Mesenchymal stem cell (in vitro differentiated cells and primary cell): ENCODE data around the gene CYBC1.

Experiments
- DNase-seq: peaks from one replicate; pipeline ENCODE4 v3.0.0-alpha.2; 2013
- H2AFZ ChIP-seq: one replicate; pipeline ENCODE4 v1.6.1; 2013; ENCODE audit warnings: low read depth, mild to moderate bottlenecking, control low read depth, inconsistent platforms, low read length, moderate library complexity
- H2AK5ac ChIP-seq: 2 replicates; pipeline ENCODE4 v1.6.1; 2013; ENCODE audit warnings: low read length, moderate library complexity, mild to moderate bottlenecking, inconsistent platforms; ENCODE audit not compliant: severe bottlenecking
- H2BK120ac ChIP-seq: one replicate; pipeline ENCODE4 v1.6.1; 2013; ENCODE audit warnings: low read depth, mild to moderate bottlenecking, inconsistent platforms, low read length, moderate library complexity
- H2BK12ac ChIP-seq, 2 experiments: one replicate each; pipeline ENCODE4 v1.6.1; 2013; ENCODE audit warnings: inconsistent platforms in 2 of 2, low read length in 2 of 2, mild to moderate bottlenecking in 2 of 2, moderate library complexity in 2 of 2, control low read depth in 1 of 2
- H2BK15ac ChIP-seq: one replicate; pipeline ENCODE4 v1.6.1; 2013; ENCODE audit warnings: mild to moderate bottlenecking, low read depth, inconsistent platforms; ENCODE audit not compliant: poor library complexity, severe bottlenecking
- H2BK5ac ChIP-seq: 2 replicates; pipeline ENCODE4 v1.6.1; 2013; ENCODE audit warnings: low read depth, mild to moderate bottlenecking, low read length, control low read depth, inconsistent platforms; ENCODE audit not compliant: poor library complexity, severe bottlenecking
- H3K14ac ChIP-seq, 2 experiments: one replicate each; pipeline ENCODE4 v1.6.1; 2013; ENCODE audit warnings: inconsistent platforms in 2 of 2, low read length in 2 of 2, control low read depth in 1 of 2, mild to moderate bottlenecking in 1 of 2, moderate library complexity in 1 of 2
- H3K18ac ChIP-seq, 2 experiments: one replicate each; pipeline ENCODE4 v1.6.1; 2013; ENCODE audit warnings: inconsistent platforms in 2 of 2, low read length in 2 of 2, control low read depth in 1 of 2, low read depth in 1 of 2, mild to moderate bottlenecking in 1 of 2
- H3K23ac ChIP-seq, 2 experiments: one replicate each; pipeline ENCODE4 v1.6.1; 2013; ENCODE audit warnings: inconsistent platforms in 2 of 2, low read length in 2 of 2, mild to moderate bottlenecking in 2 of 2, moderate library complexity in 2 of 2, control low read depth in 1 of 2
- H3K27ac ChIP-seq: 2 replicates; pipeline ENCODE4 v1.5.1; 2013; ENCODE audit warnings: mild to moderate bottlenecking, moderate library complexity, low read length, control low read depth, inconsistent platforms; ENCODE audit not compliant: poor library complexity, severe bottlenecking
- H3K27me3 ChIP-seq, 2 experiments: 2 replicates each; pipeline versions ENCODE4 v1.6.1 to v1.7.0; 2013; ENCODE audit warnings: low read length in 2 of 2, mild to moderate bottlenecking in 2 of 2, moderate library complexity in 2 of 2, control low read depth in 1 of 2, inconsistent platforms in 1 of 2; ENCODE audit not compliant: control insufficient read depth in 1 of 2, insufficient read depth in 1 of 2
- H3K36me3 ChIP-seq, 2 experiments: 2 replicates each; pipeline versions ENCODE4 v1.6.1 to v1.7.0; 2013; ENCODE audit warnings: low read length in 2 of 2, control low read depth in 1 of 2, inconsistent platforms in 1 of 2, low read depth in 1 of 2, mild to moderate bottlenecking in 1 of 2; ENCODE audit not compliant: insufficient read depth in 2 of 2, control insufficient read depth in 1 of 2
- H3K4ac ChIP-seq, 2 experiments: one replicate each; pipeline ENCODE4 v1.6.1; 2013; ENCODE audit warnings: inconsistent platforms in 2 of 2, low read length in 2 of 2, mild to moderate bottlenecking in 2 of 2, moderate library complexity in 2 of 2, control low read depth in 1 of 2, low read depth in 1 of 2
- H3K4me1 ChIP-seq: 2 replicates; pipeline ENCODE4 v1.6.1; 2013; ENCODE audit warnings: low read depth, low read length, control low read depth; ENCODE audit not compliant: control insufficient read depth, insufficient read depth
- H3K4me2 ChIP-seq: 2 replicates; pipeline ENCODE4 v1.6.1; 2013; ENCODE audit warnings: low read length, mild to moderate bottlenecking, inconsistent platforms; ENCODE audit not compliant: poor library complexity, severe bottlenecking
- H3K4me3 ChIP-seq, 2 experiments: 2 replicates each; pipeline versions ENCODE4 v1.5.1 to v1.7.0; 2013; ENCODE audit warnings: low read length in 2 of 2, mild to moderate bottlenecking in 2 of 2, control low read depth in 1 of 2, low read depth in 1 of 2; ENCODE audit not compliant: insufficient read depth in 1 of 2
- H3K79me1 ChIP-seq: replicated peaks from 2 replicates; pipeline ENCODE4 v1.6.1; 2013; ENCODE audit warnings: mild to moderate bottlenecking, control low read depth, low read length, inconsistent platforms; ENCODE audit not compliant: poor library complexity, severe bottlenecking
- H3K9ac ChIP-seq: 2 replicates; pipeline ENCODE4 v1.7.0; 2013; ENCODE audit warnings: mild to moderate bottlenecking, low read length, moderate library complexity
- H3K9me3 ChIP-seq: 2 replicates; pipeline ENCODE4 v1.7.0; 2013; ENCODE audit warnings: mild to moderate bottlenecking, low read length; ENCODE audit not compliant: control insufficient read depth
- H4K8ac ChIP-seq: one replicate; pipeline ENCODE4 v1.6.1; 2013; ENCODE audit warnings: inconsistent platforms, mild to moderate bottlenecking, low read length, moderate library complexity
- H4K91ac ChIP-seq: one replicate; pipeline ENCODE4 v1.6.1; 2013; ENCODE audit warnings: mild to moderate bottlenecking, low read length, inconsistent platforms
- WGBS: methylation state at CpG from one replicate; pipeline ENCODE4 v1.1.7; 2013; ENCODE audit warnings: mixed read lengths; 5-methylcytosine and 5-hydroxymethylcytosine counted together

CYBC1 gene

DNA sequence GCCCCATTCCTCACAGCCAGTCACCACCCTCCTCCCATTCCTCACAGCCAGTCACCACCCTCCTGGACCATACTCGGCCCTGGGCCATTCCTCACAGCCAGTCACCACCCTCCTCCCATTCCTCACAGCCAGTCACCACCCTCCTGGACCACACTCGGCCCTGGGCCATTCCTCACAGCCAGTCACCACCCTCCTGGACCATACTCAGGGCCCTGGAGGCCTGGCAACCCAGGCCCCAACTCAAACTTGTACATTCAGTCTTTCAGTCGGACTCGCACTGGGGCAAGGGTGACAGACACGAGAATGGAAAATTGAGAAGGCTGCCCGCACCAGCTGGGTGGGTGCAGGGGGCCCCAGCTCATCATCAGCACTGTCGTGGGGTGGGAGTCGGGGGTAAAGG is 38.6 kb upstream of the CYBC1 start:
- H3K27me3 ChIP-seq: no peaks in the 10 kb centered on the region
- no peak overlapping the region for H2BK5ac ChIP-seq
- H3K23ac ChIP-seq: no peak overlapping the region
- H2AFZ ChIP-seq: no peak overlapping the region
- H2BK12ac ChIP-seq: no peak overlapping the region
- H3K4me3 ChIP-seq: no peak overlapping the region
- no peak overlapping the region for H4K8ac ChIP-seq
- H3K79me1 ChIP-seq: no peaks in the 10 kb centered on the region
- H3K27ac ChIP-seq: no peak overlapping the region
- H3K14ac ChIP-seq: no peak overlapping the region
- H2BK15ac ChIP-seq: no peak overlapping the region
- H3K4me1 ChIP-seq: peaks cover 13% of the 10 kb centered on the region
- peaks cover 36 to 55% of the 10 kb centered on the region in 2 experiments for H3K36me3 ChIP-seq
- no peak overlapping the region for H4K91ac ChIP-seq
- no peak overlapping the region for H2AK5ac ChIP-seq
- no peaks in the 10 kb centered on the region for H3K9me3 ChIP-seq
- H2BK120ac ChIP-seq: no peak overlapping the region
- 84% methylated on average over 8 of the region's 8 CpGs for WGBS
- H3K4me2 ChIP-seq: no peak overlapping the region
- H3K4ac ChIP-seq: no peak overlapping the region
- no peak for DNase-seq
- H3K9ac ChIP-seq: peak overlapping the region; percentile 69
- H3K18ac ChIP-seq: no peak overlapping the region

DNA sequence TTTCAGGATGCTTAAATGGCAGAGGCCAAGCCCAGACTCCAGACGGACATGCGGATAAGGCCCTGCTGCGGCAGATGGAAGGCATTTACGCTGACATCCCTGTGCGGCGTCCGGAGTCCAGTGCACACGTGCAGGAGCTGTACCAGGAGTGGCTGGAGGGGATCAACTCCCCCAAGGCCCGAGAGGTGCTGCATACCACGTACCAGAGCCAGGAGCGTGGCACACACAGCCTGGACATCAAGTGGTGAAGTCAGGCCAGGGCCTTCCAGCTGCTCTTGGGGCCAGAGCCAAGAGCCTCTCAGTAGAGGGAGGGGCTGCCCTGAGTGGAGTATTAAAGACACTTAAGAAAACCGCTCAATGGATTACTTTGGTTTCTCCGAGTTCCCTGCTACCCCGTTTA is 37.4 kb upstream of the CYBC1 start:
- H2BK5ac ChIP-seq: no peak overlapping the region
- no peak overlapping the region for H2AK5ac ChIP-seq
- no peak overlapping the region for H3K4me2 ChIP-seq
- no peak overlapping the region for H2BK120ac ChIP-seq
- H3K36me3 ChIP-seq: peaks cover 47 to 62% of the 10 kb centered on the region in 2 experiments
- H2AFZ ChIP-seq: no peak overlapping the region
- no peak overlapping the region for H2BK15ac ChIP-seq
- no peaks in the 10 kb centered on the region for H3K9me3 ChIP-seq
- no peak for DNase-seq
- no peaks in the 10 kb centered on the region for H3K27me3 ChIP-seq
- no peak overlapping the region for H3K27ac ChIP-seq
- 95% methylated on average over 14 of the region's 14 CpGs for WGBS
- no peak overlapping the region for H3K4me3 ChIP-seq
- H3K4me1 ChIP-seq: peaks cover 5% of the 10 kb centered on the region
- H4K91ac ChIP-seq: no peak overlapping the region
- H3K18ac ChIP-seq: no peak overlapping the region
- H3K14ac ChIP-seq: no peak overlapping the region
- no peak overlapping the region for H3K4ac ChIP-seq
- H3K79me1 ChIP-seq: no peaks in the 10 kb centered on the region
- no peak overlapping the region for H3K9ac ChIP-seq
- no peak overlapping the region for H2BK12ac ChIP-seq
- no peak overlapping the region for H3K23ac ChIP-seq
- H4K8ac ChIP-seq: no peak overlapping the region

DNA sequence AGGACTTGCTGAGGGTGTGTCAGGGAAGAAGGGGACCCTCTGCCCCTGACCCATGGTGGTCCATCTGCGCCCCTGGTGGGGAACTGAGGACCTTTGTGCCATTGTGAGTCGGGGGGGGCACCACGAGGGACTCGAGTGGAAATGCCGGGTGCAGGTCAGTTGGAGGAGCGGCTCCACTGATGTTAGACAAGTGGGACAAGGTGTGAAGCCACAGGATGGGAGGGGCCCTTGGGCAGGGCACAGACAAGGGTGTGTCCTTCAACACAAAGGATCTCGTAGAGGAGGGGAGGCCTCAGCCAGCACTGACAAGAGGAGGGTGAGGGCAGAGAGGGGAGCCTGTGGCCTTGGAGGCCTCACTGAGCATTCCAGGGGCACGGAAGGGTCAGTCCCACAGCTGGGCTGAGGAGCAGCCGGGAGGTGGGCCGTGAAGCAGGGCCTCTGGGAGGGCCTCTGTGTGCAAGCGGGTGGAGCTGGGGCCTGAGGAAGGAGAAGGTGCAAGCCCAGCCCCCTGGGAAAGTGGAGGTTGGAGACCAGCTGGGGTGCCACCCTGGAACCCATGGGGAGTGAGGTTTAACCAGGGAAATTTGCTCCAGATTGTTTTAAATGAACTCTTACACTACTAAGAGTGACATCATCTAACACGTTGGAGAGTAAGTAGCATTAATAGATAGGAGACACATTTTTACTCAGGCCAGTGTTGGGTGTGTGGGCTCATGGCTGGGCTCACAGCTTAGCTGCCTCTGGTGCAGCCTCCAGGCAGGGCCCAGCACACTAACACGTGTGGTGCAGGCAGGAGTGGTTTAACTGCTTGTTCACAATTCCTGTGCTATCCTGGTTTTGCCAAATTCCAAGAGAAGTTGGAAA is 35.9 kb upstream of the CYBC1 start:
- H2BK15ac ChIP-seq: no peak overlapping the region
- no peaks in the 10 kb centered on the region for H3K79me1 ChIP-seq
- H2BK5ac ChIP-seq: no peak overlapping the region
- H2BK12ac ChIP-seq: no peak overlapping the region
- no peaks in the 10 kb centered on the region for H3K27me3 ChIP-seq
- no peak overlapping the region for H3K14ac ChIP-seq
- H3K9ac ChIP-seq: no peak overlapping the region
- H3K18ac ChIP-seq: no peak overlapping the region
- no peak overlapping the region for H3K4ac ChIP-seq
- H3K4me3 ChIP-seq: no peak overlapping the region
- no peak overlapping the region for H4K8ac ChIP-seq
- H2AFZ ChIP-seq: no peak overlapping the region
- 94% methylated on average over 13 of the region's 13 CpGs for WGBS
- H3K36me3 ChIP-seq: peaks cover 61 to 69% of the 10 kb centered on the region in 2 experiments
- no peak overlapping the region for H3K27ac ChIP-seq
- DNase-seq: no peak
- no peak overlapping the region for H3K23ac ChIP-seq
- no peak overlapping the region for H2AK5ac ChIP-seq
- H3K4me2 ChIP-seq: no peak overlapping the region
- peaks cover 3% of the 10 kb centered on the region for H3K4me1 ChIP-seq
- H2BK120ac ChIP-seq: no peak overlapping the region
- H4K91ac ChIP-seq: no peak overlapping the region
- H3K9me3 ChIP-seq: no peaks in the 10 kb centered on the region

GRCh38 chr17:82483836-82484235 is 33.3 kb upstream of the CYBC1 start:
- Histone ChIP-seq H3K23ac (no peak overlapping the region), H3K27me3 (no peaks in the 10 kb centered on the region), H3K4ac (no peak overlapping the region), H3K4me3 (no peak overlapping the region), H2BK12ac (no peak overlapping the region), H2AFZ (no peak overlapping the region), H2AK5ac (no peak overlapping the region), H3K4me2 (no peak overlapping the region), H2BK120ac (no peak overlapping the region), H3K18ac (no peak overlapping the region), H3K4me1 (no peaks in the 10 kb centered on the region), H4K91ac (no peak overlapping the region), H3K27ac (no peak overlapping the region), H2BK15ac (no peak overlapping the region), H3K9me3 (no peaks in the 10 kb centered on the region), H3K14ac (no peak overlapping the region), H2BK5ac (no peak overlapping the region), H3K9ac (no peak overlapping the region), H3K36me3 (peaks cover 78 to 81% of the 10 kb centered on the region in 2 experiments), H3K79me1 (no peaks in the 10 kb centered on the region), H4K8ac (no peak overlapping the region)
- DNase-seq: no peak
- 99% methylated on average over 9 of the region's 9 CpGs for WGBS
